GM04504 (cell line): ENCODE data around the gene CD28.
"Not testable (repeated sequence)": the region's sequence is repeated elsewhere in the genome, so short reads cannot be mapped to it uniquely, and the experiment has no call there.

ENCODE experiments used
- DNase-seq: peaks from one replicate; pipeline ENCODE4 v3.0.0-alpha.2; 2012; ENCODE audit warnings: low read depth

The CD28 gene

GRCh38 chr2:203687165-203687564 is 19.3 kb upstream of the CD28 start:
- DNase-seq = no peak

- DNase-seq = peak; percentile 51
Measured at GRCh38 chr2:203688798-203689197, 17.6 kb upstream of the CD28 start.

GRCh38 chr2:203689426-203690116 is 16.9 kb upstream of the CD28 start:
- no peak for DNase-seq

GRCh38 chr2:203690117-203690431 is 16.4 kb upstream of the CD28 start:
- DNase-seq = no peak

GRCh38 chr2:203690441-203691047 is 15.9 kb upstream of the CD28 start:
- DNase-seq = no peak

- no peak for DNase-seq
Measured at GRCh38 chr2:203691149-203691548, 15.3 kb upstream of the CD28 start.

- DNase-seq = no peak
Measured at GRCh38 chr2:203692031-203692710, 14.3 kb upstream of the CD28 start.

- DNase-seq = no peak
Measured at GRCh38 chr2:203693242-203693879, 13.1 kb upstream of the CD28 start.

- DNase-seq = no peak
Measured at GRCh38 chr2:203694191-203694590, 12.2 kb upstream of the CD28 start.

GRCh38 chr2:203697190-203697589 is 9.2 kb upstream of the CD28 start:
- no peak for DNase-seq

- not testable (repeated sequence) for DNase-seq
Measured at GRCh38 chr2:203697763-203698162, 8.7 kb upstream of the CD28 start.

- not testable (repeated sequence) for DNase-seq
Measured at GRCh38 chr2:203698410-203698809, 8.0 kb upstream of the CD28 start.

GRCh38 chr2:203704430-203704829 is 2.0 kb upstream of the CD28 start:
- no peak for DNase-seq

- no peak for DNase-seq
Measured at GRCh38 chr2:203705178-203705577, 1.3 kb upstream of the CD28 start.

GRCh38 chr2:203707530-203707929 is 1.1 kb downstream of the CD28 start:
- DNase-seq = no peak

- no peak for DNase-seq
Measured at GRCh38 chr2:203708846-203709396, 2.5 kb downstream of the CD28 start.

- no peak for DNase-seq
Measured at GRCh38 chr2:203709416-203710040, 3.1 kb downstream of the CD28 start.

- DNase-seq = no peak
Measured at GRCh38 chr2:203710226-203710625, 3.8 kb downstream of the CD28 start.

- no peak for DNase-seq
Measured at GRCh38 chr2:203710952-203711351, 4.5 kb downstream of the CD28 start.

GRCh38 chr2:203711399-203711798 is 5.0 kb downstream of the CD28 start:
- DNase-seq = no peak

GRCh38 chr2:203713381-203713780 is 6.9 kb downstream of the CD28 start:
- DNase-seq = no peak

GRCh38 chr2:203714112-203714511 is 7.7 kb downstream of the CD28 start:
- DNase-seq = no peak
